ENCODE data around the gene S1PR4.
"Not testable (repeated sequence)": the region's sequence is repeated elsewhere in the genome, so short reads cannot be mapped to it uniquely, and the experiment has no call there.

S1PR4 gene

GRCh38 chr19:3208317-3209207 is 30.0 kb downstream of the S1PR4 start:
- no peak for TF ChIP-seq JUND (IDR thresholded peaks at IDR 0.05; ENCODE audit: low read depth)
- DNase-seq (ENCODE audit: low read depth in 1 of 2, low spot score in 1 of 2): no peak
- in situ Hi-C loops (cut with HindIII; ENCODE audit: low pct_unique_long_range_greater_than_20kb, low sequenced_read_pairs): no loop called here

GRCh38 chr19:3210347-3211017 is 31.9 kb downstream of the S1PR4 start:
- no peak for TF ChIP-seq JUND (IDR thresholded peaks at IDR 0.05; ENCODE audit: low read depth)
- DNase-seq (ENCODE audit: low read depth in 1 of 2, low spot score in 1 of 2): peak in 1 of 2 experiments; percentile 33
- in situ Hi-C loops (cut with HindIII; ENCODE audit: low pct_unique_long_range_greater_than_20kb, low sequenced_read_pairs): no loop called here

GRCh38 chr19:3211191-3211590 is 32.6 kb downstream of the S1PR4 start:
- DNase-seq (ENCODE audit: low read depth in 1 of 2, low spot score in 1 of 2): no peak
- in situ Hi-C loops (cut with HindIII; ENCODE audit: low pct_unique_long_range_greater_than_20kb, low sequenced_read_pairs): no loop called here
- TF ChIP-seq JUND (IDR thresholded peaks at IDR 0.05; ENCODE audit: low read depth): no peak

- no peak for DNase-seq (ENCODE audit: low read depth in 1 of 2, low spot score in 1 of 2)
- no peak for TF ChIP-seq JUND (IDR thresholded peaks at IDR 0.05; ENCODE audit: low read depth)
- in situ Hi-C loops (cut with HindIII; ENCODE audit: low pct_unique_long_range_greater_than_20kb, low sequenced_read_pairs): no loop called here
These were observed 34.6 kb downstream of the S1PR4 start for GRCh38 chr19:3213159-3213558.

- in situ Hi-C loops (cut with HindIII; ENCODE audit: low pct_unique_long_range_greater_than_20kb, low sequenced_read_pairs): no loop called here
- DNase-seq (ENCODE audit: low read depth in 1 of 2, low spot score in 1 of 2): no peak
- no peak for TF ChIP-seq JUND (IDR thresholded peaks at IDR 0.05; ENCODE audit: low read depth)
These were observed 38.3 kb downstream of the S1PR4 start for GRCh38 chr19:3216874-3217273.

- in situ Hi-C loops (cut with HindIII; ENCODE audit: low pct_unique_long_range_greater_than_20kb, low sequenced_read_pairs): no loop called here
- TF ChIP-seq JUND (IDR thresholded peaks at IDR 0.05; ENCODE audit: low read depth): no peak
- no peak for DNase-seq (ENCODE audit: low read depth in 1 of 2, low spot score in 1 of 2)
These were observed 42.0 kb downstream of the S1PR4 start for GRCh38 chr19:3220576-3220975.

GRCh38 chr19:3221576-3221975 is 43.0 kb downstream of the S1PR4 start:
- in situ Hi-C loops (cut with HindIII; ENCODE audit: low pct_unique_long_range_greater_than_20kb, low sequenced_read_pairs); DNase-seq (ENCODE audit: low read depth in 1 of 2, low spot score in 1 of 2): not testable (repeated sequence)

GRCh38 chr19:3222709-3223108 is 44.1 kb downstream of the S1PR4 start:
- in situ Hi-C loops (cut with HindIII; ENCODE audit: low pct_unique_long_range_greater_than_20kb, low sequenced_read_pairs): no loop called here
- DNase-seq (ENCODE audit: low read depth in 1 of 2, low spot score in 1 of 2): no peak
- no peak for TF ChIP-seq JUND (IDR thresholded peaks at IDR 0.05; ENCODE audit: low read depth)

- DNase-seq (ENCODE audit: low read depth in 1 of 2, low spot score in 1 of 2): peak; percentile 56 to 57
- in situ Hi-C loops (cut with HindIII; ENCODE audit: low pct_unique_long_range_greater_than_20kb, low sequenced_read_pairs): no loop called here
- TF ChIP-seq JUND (IDR thresholded peaks at IDR 0.05; ENCODE audit: low read depth): no peak
These were observed 46.0 kb downstream of the S1PR4 start, which contains the start of gene CELF5 for GRCh38 chr19:3224346-3225168. Gene CELF5 (plus strand): TSS chr19:3224661. CDS start chr19:3224740, 79 bp downstream.

GRCh38 chr19:3225169-3225485 is 46.6 kb downstream of the S1PR4 start:
- in situ Hi-C loops (cut with HindIII; ENCODE audit: low pct_unique_long_range_greater_than_20kb, low sequenced_read_pairs): no loop called here
- no peak for TF ChIP-seq JUND (IDR thresholded peaks at IDR 0.05; ENCODE audit: low read depth)
- DNase-seq (ENCODE audit: low read depth in 1 of 2, low spot score in 1 of 2): no peak

- in situ Hi-C loops (cut with HindIII; ENCODE audit: low pct_unique_long_range_greater_than_20kb, low sequenced_read_pairs): no loop called here
- TF ChIP-seq JUND (IDR thresholded peaks at IDR 0.05; ENCODE audit: low read depth): no peak
- no peak for DNase-seq (ENCODE audit: low read depth in 1 of 2, low spot score in 1 of 2)
These were observed 47.1 kb downstream of the S1PR4 start for GRCh38 chr19:3225677-3226093.

GRCh38 chr19:3227054-3227626 is 48.6 kb downstream of the S1PR4 start:
- TF ChIP-seq JUND (IDR thresholded peaks at IDR 0.05; ENCODE audit: low read depth): no peak
- in situ Hi-C loops (cut with HindIII; ENCODE audit: low pct_unique_long_range_greater_than_20kb, low sequenced_read_pairs): no loop called here
- no peak for DNase-seq (ENCODE audit: low read depth in 1 of 2, low spot score in 1 of 2)

All from T47D (cell line).